ENCODE data around the gene GRB10.
"Not testable (repeated sequence)": the region's sequence is repeated elsewhere in the genome, so short reads cannot be mapped to it uniquely, and the experiment has no call there.

The GRB10 gene

GRCh38 chr7:50738932-50739331 is 43.8 kb downstream of the GRB10 start:
- DNase-seq = no peak

GRCh38 chr7:50735836-50736235 is 46.9 kb downstream of the GRB10 start:
- DNase-seq = not testable (repeated sequence)

DNA sequence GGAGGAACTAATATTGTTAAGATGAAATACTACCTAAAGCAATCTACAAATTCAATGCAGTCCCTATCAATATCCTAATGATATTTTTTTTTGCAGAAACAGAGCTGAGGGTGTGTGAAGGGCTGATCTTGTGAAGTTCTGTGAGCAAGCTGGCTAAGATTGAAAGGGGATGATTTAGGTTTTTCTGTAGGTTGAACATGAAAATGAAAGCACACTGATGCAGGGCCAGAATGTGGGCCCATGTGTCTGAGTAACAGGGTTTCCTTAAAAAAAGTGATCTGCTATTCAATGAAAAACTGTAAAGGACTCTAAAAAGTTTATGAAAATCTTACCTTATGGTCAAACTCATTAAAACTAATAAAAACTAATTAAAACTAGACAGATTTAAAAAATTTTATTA is 47.4 kb downstream of the GRB10 start:
- DNase-seq = no peak

GRCh38 chr7:50734246-50734645 is 48.5 kb downstream of the GRB10 start:
- no peak for DNase-seq

DNA sequence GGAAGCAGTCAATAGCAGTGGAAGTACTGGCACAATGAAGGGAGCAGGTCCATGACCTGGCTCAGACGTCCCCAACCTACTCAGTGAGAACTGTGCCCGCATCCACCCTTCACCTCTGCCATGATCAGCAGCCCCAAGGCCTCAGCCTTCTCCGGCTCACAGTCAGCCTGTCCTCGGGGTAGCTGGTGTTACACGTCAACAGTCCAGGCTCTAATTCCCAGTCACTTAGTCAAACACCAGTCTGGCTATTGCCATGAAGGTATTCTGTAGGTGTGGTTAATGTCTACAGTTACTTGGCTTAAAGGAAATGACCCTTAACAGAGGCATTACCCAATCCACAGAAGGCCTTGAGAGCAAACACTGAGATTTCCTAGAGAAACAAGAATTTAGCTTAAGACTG is 49.1 kb downstream of the GRB10 start:
- no peak for DNase-seq

- no peak for DNase-seq
These were observed 50.8 kb downstream of the GRB10 start for GRCh38 chr7:50731703-50732582.

DNA sequence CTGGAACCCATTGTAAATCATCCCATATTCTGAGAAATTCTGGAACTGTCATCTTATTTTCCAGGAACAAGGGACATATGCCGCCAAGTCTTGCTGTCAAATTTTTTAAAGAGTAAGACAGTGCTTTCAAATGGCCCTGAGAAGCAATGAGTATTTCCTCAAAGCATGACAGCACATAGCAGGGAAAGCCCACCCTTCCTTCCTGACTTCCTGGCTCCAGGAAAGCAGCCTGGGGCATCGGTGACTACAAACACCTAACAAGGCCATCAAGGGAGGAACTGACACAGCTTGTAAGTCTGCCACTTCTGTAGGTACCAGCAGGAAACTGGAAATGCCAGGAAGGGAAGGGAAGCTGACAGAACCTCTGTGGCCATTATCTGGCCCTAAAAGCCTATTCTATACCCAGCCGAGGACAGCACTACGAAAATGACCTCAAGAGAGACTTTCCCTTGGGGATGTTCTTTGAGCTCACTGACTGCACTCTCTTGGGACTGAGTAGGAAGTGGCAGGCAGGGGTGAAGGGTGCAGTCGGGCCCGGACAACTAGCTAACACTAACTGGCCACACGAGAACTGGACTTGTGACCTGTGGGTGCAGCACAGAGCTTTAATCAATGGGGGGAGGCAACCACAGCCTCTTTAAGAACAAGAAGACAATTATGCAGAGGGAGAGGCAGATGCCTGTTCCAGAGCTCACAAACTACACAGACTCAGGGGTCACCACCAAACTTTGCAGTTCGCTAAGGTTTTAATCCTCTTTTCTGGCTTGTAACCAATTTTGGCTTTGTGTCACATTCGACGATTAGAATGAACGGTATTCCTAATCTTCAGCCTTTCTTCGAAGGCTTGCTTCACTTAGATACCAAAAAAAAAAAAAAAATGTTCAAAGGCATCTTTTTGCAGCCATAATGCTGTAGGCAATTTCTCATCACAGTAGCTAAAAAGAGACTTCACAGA is 52.0 kb downstream of the GRB10 start:
- DNase-seq = no peak

DNA sequence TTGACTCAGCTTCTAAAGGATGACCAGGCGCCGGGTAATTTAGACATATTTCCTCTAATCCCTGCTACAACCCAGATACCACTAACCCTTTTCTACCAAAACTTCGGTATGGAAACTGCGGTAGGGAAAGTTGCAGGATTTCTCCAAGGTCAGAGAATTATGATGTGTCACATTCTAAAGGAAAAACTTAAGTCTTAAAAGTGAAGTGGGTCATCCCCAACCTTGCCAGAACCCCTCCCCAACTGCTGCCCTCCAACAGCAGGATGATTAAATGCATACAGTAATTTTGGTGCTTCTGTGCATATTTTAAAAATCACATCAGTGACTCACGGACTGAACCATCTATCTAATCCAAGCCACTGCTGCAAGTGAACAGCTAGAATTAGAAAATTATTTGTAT is 52.7 kb downstream of the GRB10 start:
- no peak for DNase-seq

DNA sequence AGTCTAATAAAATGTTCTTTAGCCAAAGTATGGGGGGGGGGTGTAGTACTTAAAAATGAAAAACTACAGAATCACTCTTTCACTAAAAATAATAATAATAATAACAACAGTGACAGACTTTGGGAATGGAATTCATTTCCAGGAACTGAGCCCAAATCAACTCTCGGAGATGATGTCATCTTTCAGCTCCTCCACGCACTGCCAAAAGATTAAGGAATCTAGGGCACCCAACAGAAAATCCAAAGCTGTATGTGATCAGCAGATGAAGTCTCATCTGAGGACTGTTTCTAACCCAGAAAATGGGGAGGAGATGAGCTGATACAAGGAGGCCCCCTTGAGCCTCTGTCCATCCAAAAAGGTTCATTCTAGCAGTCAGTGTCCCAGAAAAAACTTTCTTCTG is 54.5 kb downstream of the GRB10 start:
- no peak for DNase-seq

- DNase-seq = no peak
These were observed 55.0 kb downstream of the GRB10 start for GRCh38 chr7:50727711-50728110.

DNA sequence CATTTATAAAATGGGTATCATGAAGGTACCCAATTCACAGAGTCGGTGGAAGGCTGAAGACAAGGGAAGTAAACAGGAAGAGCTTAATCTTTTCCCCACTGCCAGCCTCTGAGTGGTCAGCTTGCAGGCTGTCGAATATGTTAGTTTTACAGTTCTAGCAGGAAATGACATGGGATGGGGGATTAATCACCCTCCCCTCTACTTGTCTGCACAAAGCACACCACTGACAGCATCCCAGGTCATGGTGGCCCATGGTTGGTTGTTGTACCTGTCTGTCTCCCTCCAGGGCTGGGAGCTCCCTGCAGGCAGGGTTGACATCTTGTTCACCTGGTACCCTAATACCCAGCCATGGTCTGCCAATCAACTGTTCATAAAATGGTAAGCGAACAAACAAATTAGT is 55.6 kb downstream of the GRB10 start:
- DNase-seq = no peak

DNA sequence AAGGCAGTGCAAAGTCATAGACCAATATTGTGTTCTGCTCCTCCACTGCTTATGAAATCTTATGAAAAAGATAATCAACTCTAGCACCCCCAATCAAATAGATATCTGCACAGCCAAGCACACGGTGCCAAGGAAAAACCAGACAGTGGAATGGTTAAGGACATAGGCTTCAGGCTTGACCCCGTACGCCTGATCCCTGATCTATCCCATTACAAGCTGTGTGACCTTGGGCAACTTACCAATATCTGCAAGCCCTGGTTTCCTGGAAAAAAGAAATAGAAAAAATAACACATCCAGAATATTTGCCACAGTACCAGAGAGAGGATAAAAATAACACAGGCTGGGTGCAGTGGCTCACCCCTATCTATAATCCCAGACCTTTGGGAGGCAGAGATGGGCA is 56.9 kb downstream of the GRB10 start:
- DNase-seq = no peak

DNA sequence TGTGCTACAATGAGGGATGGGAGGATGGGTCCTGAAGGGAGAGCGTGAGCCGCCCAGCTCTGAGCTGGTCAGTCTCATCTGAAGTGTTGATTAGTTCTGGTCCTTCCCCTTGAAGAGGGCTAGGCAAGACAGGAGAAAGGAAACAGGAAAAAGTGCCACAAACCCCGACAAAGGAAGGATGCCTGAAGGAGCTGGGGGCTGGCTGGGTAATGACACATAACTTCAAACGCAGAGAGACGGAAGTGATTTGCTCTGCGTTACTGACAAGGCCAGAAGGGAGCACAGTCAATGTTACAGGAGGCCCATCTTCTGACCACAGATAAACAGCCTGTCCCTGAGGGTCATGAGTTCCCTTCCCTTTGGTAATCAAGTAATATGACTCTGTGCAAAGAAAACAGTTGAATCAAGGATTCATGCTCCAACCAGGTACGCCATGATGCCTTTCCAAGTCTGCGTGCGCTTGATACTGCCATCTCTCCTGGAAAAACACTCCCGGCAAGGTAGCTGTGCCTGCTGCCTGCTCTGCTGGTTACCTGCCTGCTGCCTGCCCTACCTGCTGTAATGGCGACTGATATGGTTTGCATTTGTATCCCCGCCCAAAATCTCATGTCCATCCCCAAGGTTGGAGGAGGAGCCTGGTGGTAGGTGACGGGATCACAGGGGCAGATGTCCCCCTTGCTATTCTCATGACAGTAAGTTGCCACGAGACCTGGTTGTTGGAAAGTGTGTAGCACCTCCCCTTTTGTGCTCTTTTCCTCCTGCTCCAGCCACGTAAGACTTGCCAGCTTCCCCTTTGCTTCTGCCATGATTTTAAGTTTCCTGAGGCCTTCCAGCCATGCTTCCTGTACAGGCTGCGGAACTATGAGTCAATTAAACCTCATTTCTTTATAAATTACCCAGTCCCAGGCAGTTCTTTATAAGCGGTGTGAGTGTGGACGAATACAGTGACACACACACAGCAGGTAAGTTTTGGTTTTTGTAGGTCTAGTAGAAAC is 57.9 kb downstream of the GRB10 start:
- no peak for DNase-seq

DNA sequence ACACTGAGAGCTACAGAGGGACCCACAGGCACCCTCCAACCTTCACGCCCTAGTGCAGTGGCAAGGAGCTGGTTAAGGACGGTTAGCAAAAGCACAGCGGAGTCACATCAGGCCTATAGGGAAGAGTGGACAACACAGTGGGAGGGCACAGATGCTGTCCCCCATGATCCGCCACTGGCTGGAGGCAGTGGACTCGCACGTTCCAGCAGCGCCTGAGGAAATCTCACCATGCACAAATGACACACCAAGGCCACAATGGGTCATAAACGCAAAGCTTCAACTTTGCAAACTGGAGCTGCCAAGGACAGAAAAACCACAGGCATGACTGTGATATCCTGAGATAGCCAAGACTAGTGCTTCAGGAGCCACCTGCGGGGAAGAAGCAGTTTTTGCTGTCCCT is 58.8 kb downstream of the GRB10 start:
- no peak for DNase-seq

GRCh38 chr7:50723173-50723572 is 59.5 kb downstream of the GRB10 start:
- no peak for DNase-seq

GRCh38 chr7:50721661-50722259 is 60.9 kb downstream of the GRB10 start:
- DNase-seq = no peak

DNA sequence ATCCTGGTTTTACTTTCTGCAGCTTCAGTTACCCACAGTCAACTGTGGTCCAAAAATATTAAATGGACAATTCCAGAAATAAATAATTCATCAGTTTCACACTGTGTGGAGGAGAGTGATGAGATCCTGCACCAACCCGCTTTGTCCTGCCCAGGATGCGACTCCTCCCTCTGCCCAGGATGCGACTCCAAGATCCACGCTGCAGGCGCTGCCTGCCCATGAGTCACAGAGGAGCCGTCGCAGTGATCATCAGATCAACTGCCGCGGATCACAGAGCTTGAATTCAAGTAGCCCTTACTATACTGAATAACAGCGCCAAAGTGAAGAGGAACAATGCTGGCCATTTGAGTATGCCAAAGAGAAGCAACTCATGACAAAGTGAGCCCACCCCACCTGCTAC is 61.5 kb downstream of the GRB10 start:
- no peak for DNase-seq

- no peak for DNase-seq
These were observed 62.4 kb downstream of the GRB10 start for GRCh38 chr7:50720295-50720694.

- no peak for DNase-seq
These were observed 63.8 kb downstream of the GRB10 start for GRCh38 chr7:50718876-50719275.

GRCh38 chr7:50718311-50718710 is 64.4 kb downstream of the GRB10 start:
- no peak for DNase-seq

DNA sequence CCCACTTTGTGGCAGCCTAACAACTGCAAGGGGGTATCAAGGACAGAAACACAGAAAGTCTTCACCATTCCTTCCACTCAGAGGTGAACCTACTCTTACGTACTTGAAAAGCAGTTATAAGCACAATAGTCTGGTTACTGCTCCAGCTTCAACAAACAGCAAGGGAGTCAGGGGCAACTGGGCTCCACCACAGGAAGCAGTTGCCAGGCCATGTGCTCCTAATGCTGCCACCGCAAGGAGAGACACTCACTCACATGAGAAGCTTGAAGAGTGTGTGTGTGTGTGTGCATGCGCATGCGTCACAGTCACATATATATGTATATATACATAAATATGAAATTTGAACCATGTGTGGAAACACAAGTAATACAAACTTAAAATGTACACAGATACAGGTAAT is 65.5 kb downstream of the GRB10 start:
- no peak for DNase-seq

DNA sequence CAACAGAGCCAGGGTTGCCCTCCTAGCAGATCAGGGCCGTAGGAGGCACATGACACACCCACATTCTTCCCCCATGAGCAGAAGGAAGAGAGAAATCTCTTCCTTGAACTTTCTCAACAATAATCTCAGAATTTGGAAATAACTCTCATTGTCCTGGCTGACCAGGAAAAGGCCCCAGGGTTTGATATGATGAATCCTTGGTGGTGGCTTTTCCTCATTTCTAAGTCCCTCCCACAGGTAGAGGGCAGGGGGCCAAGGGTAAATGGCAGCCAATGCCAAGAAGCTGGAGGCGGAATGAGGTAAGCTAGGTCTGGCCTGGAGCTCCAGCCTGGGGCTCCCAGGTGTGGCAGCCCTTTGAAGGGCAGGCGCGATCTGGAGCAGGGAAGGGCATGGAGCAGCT is 67.8 kb downstream of the GRB10 start:
- no peak for DNase-seq

Data from SW 1271 (cell line).